Stimulated activated naive B cell treated with anti-CD40 and anti-IgM and Interleukin-4, amounts not matched to agents 10 μg/mL and 1 μg/mL and 100 μg/mL, for 72 hours (primary cell): ENCODE results near the gene CYSTM1.
A peak's percentile ranks its signal among the peaks of the same experiment; 100 is the strongest.

Source experiments
- ATAC-seq, 2 donors: fragments of 150-1000 bp; cut with Tn5 transposase; replicated peaks; 2 replicates each; pipeline ENCODE4 v1.10.0; 2021; ENCODE audit warnings: moderate library complexity in 1 of 2
- DNase-seq: peaks from one replicate; pipeline ENCODE4 v3.0.0; 2021
- H3K27ac Mint-ChIP-seq: one replicate; pipeline ENCODE4 v1.8.0; 2022; ENCODE audit warnings: mild to moderate bottlenecking, mixed read lengths
- H3K27me3 Mint-ChIP-seq, 2 donors: one replicate each; pipeline ENCODE4 v1.8.0; 2022; ENCODE audit warnings: mixed read lengths in 2 of 2
- H3K36me3 Mint-ChIP-seq, 2 donors: one replicate each; pipeline ENCODE4 v1.8.0; 2022; ENCODE audit warnings: mixed read lengths in 2 of 2, mild to moderate bottlenecking in 1 of 2
- H3K4me1 Mint-ChIP-seq, 2 donors: one replicate each; pipeline ENCODE4 v1.8.0; 2022; ENCODE audit warnings: mixed read lengths in 2 of 2, mild to moderate bottlenecking in 1 of 2
- H3K4me3 Mint-ChIP-seq, 2 donors: one replicate each; pipeline ENCODE4 v1.8.0; 2022; ENCODE audit warnings: mild to moderate bottlenecking in 2 of 2, mixed read lengths in 2 of 2, moderate library complexity in 1 of 2
- H3K9me3 Mint-ChIP-seq, 2 donors: one replicate each; pipeline ENCODE4 v1.8.0; 2022; ENCODE audit warnings: mixed read lengths in 2 of 2, mild to moderate bottlenecking in 1 of 2

The CYSTM1 gene

GRCh38 chr5:140219068-140219991, 44.3 kb downstream of the CYSTM1 start:
- ATAC-seq = peak; percentile 13 to 19
- H3K4me1 Mint-ChIP-seq = peaks cover 19 to 25% of the 10 kb centered on the region in 2 donors

GRCh38 chr5:140220032-140220697, 45.2 kb downstream of the CYSTM1 start:
- Mint-ChIP-seq H3K36me3 (peaks cover 5 to 11% of the 10 kb centered on the region in 2 donors), H3K27ac (peak overlapping the region; percentile 42), H3K27me3 (no peaks in the 10 kb centered on the region), H3K9me3 (no peaks in the 10 kb centered on the region), H3K4me3 (no peak overlapping the region), H3K4me1 (peaks cover 19 to 25% of the 10 kb centered on the region in 2 donors)
- DNase-seq (peak; percentile 13), ATAC-seq (peak; percentile 84 to 93)

More at GRCh38 chr5:140219068-140219991, 44.3 kb downstream of the CYSTM1 start:
- DNase-seq = no peak
- H3K4me3 Mint-ChIP-seq = no peak overlapping the region
- H3K27ac Mint-ChIP-seq = no peak overlapping the region
- no peaks in the 10 kb centered on the region for H3K27me3 Mint-ChIP-seq
- peaks cover 5 to 11% of the 10 kb centered on the region in 2 donors for H3K36me3 Mint-ChIP-seq
- H3K9me3 Mint-ChIP-seq = no peaks in the 10 kb centered on the region

- H3K4me1 Mint-ChIP-seq = peaks cover 19 to 25% of the 10 kb centered on the region in 2 donors
- H3K36me3 Mint-ChIP-seq = peaks cover 5 to 11% of the 10 kb centered on the region in 2 donors
- ATAC-seq = no peak
- H3K9me3 Mint-ChIP-seq = no peaks in the 10 kb centered on the region
- no peaks in the 10 kb centered on the region for H3K27me3 Mint-ChIP-seq
- peak overlapping the region; percentile 42 for H3K27ac Mint-ChIP-seq
- H3K4me3 Mint-ChIP-seq = no peak overlapping the region
- DNase-seq = no peak
Measured at GRCh38 chr5:140220698-140221064, 45.7 kb downstream of the CYSTM1 start.

GRCh38 chr5:140221697-140222223, 46.8 kb downstream of the CYSTM1 start:
- Mint-ChIP-seq H3K9me3 (no peaks in the 10 kb centered on the region), H3K36me3 (peaks cover 11% of the 10 kb centered on the region in 2 donors), H3K27me3 (no peaks in the 10 kb centered on the region), H3K4me1 (peaks cover 19 to 25% of the 10 kb centered on the region in 2 donors), H3K4me3 (no peak overlapping the region), H3K27ac (peak overlapping the region; percentile 49)
- peak; percentile 36 to 59 for ATAC-seq
- DNase-seq = no peak

- H3K4me1 Mint-ChIP-seq = peaks cover 19 to 25% of the 10 kb centered on the region in 2 donors
Measured at GRCh38 chr5:140222416-140222815, 47.4 kb downstream of the CYSTM1 start.

GRCh38 chr5:140223567-140223966, 48.6 kb downstream of the CYSTM1 start:
- peaks cover 11% of the 10 kb centered on the region in 2 donors for H3K36me3 Mint-ChIP-seq
- no peak overlapping the region for H3K4me3 Mint-ChIP-seq
- no peaks in the 10 kb centered on the region for H3K27me3 Mint-ChIP-seq
- peaks cover 19 to 25% of the 10 kb centered on the region in 2 donors for H3K4me1 Mint-ChIP-seq
- DNase-seq (no peak), ATAC-seq (no peak)
- no peaks in the 10 kb centered on the region for H3K9me3 Mint-ChIP-seq
- no peak overlapping the region for H3K27ac Mint-ChIP-seq

More at GRCh38 chr5:140222416-140222815, 47.4 kb downstream of the CYSTM1 start:
- H3K4me3 Mint-ChIP-seq = no peak overlapping the region
- no peak overlapping the region for H3K27ac Mint-ChIP-seq
- no peaks in the 10 kb centered on the region for H3K9me3 Mint-ChIP-seq
- DNase-seq = no peak
- no peak for ATAC-seq
- no peaks in the 10 kb centered on the region for H3K27me3 Mint-ChIP-seq
- peaks cover 11% of the 10 kb centered on the region in 2 donors for H3K36me3 Mint-ChIP-seq

- Mint-ChIP-seq H3K9me3 (no peaks in the 10 kb centered on the region), H3K4me3 (no peak overlapping the region), H3K27me3 (no peaks in the 10 kb centered on the region), H3K36me3 (peaks cover 11 to 12% of the 10 kb centered on the region in 2 donors), H3K27ac (no peak overlapping the region), H3K4me1 (peaks cover 19 to 25% of the 10 kb centered on the region in 2 donors)
- ATAC-seq (no peak), DNase-seq (no peak)
Measured at GRCh38 chr5:140224658-140225057, 49.7 kb downstream of the CYSTM1 start.

GRCh38 chr5:140225396-140225795, 50.4 kb downstream of the CYSTM1 start:
- Mint-ChIP-seq H3K4me3 (no peak overlapping the region), H3K9me3 (no peaks in the 10 kb centered on the region), H3K4me1 (peaks cover 13 to 17% of the 10 kb centered on the region in 2 donors), H3K27me3 (no peaks in the 10 kb centered on the region), H3K27ac (no peak overlapping the region), H3K36me3 (peaks cover 11 to 14% of the 10 kb centered on the region in 2 donors)
- ATAC-seq (no peak), DNase-seq (no peak)

GRCh38 chr5:140227046-140227445, 52.1 kb downstream of the CYSTM1 start:
- H3K27me3 Mint-ChIP-seq = peaks cover 0 to 1% of the 10 kb centered on the region in 2 donors
- no peak overlapping the region for H3K27ac Mint-ChIP-seq
- ATAC-seq (no peak), DNase-seq (no peak)
- no peak overlapping the region for H3K4me3 Mint-ChIP-seq
- H3K9me3 Mint-ChIP-seq = no peaks in the 10 kb centered on the region
- H3K4me1 Mint-ChIP-seq = peaks cover under 1 to 2% of the 10 kb centered on the region in 2 donors
- H3K36me3 Mint-ChIP-seq = peaks cover 9 to 18% of the 10 kb centered on the region in 2 donors

GRCh38 chr5:140228364-140228837, 53.4 kb downstream of the CYSTM1 start:
- H3K27me3 Mint-ChIP-seq = peaks cover 0 to 4% of the 10 kb centered on the region in 2 donors
- H3K9me3 Mint-ChIP-seq = no peaks in the 10 kb centered on the region
- H3K4me1 Mint-ChIP-seq = no peaks in the 10 kb centered on the region
- no peak overlapping the region for H3K4me3 Mint-ChIP-seq
- DNase-seq = no peak
- ATAC-seq = no peak
- H3K27ac Mint-ChIP-seq = no peak overlapping the region
- H3K36me3 Mint-ChIP-seq = peaks cover 11 to 17% of the 10 kb centered on the region in 2 donors

GRCh38 chr5:140230373-140230772, 55.4 kb downstream of the CYSTM1 start:
- no peak overlapping the region for H3K27ac Mint-ChIP-seq
- H3K4me3 Mint-ChIP-seq = no peak overlapping the region
- DNase-seq (no peak), ATAC-seq (no peak)
- H3K4me1 Mint-ChIP-seq = no peaks in the 10 kb centered on the region
- H3K9me3 Mint-ChIP-seq = no peaks in the 10 kb centered on the region
- peaks cover 0 to 4% of the 10 kb centered on the region in 2 donors for H3K27me3 Mint-ChIP-seq
- peaks cover 11 to 17% of the 10 kb centered on the region in 2 donors for H3K36me3 Mint-ChIP-seq

GRCh38 chr5:140232731-140233130, 57.7 kb downstream of the CYSTM1 start:
- DNase-seq = no peak

GRCh38 chr5:140234377-140234989, 59.5 kb downstream of the CYSTM1 start:
- peaks cover 9 to 14% of the 10 kb centered on the region in 2 donors for H3K36me3 Mint-ChIP-seq
- ATAC-seq = no peak
- H3K27ac Mint-ChIP-seq = no peak overlapping the region
- H3K4me1 Mint-ChIP-seq = no peaks in the 10 kb centered on the region
- peaks cover 0 to 4% of the 10 kb centered on the region in 2 donors for H3K27me3 Mint-ChIP-seq
- no peaks in the 10 kb centered on the region for H3K9me3 Mint-ChIP-seq
- DNase-seq = no peak
- H3K4me3 Mint-ChIP-seq = no peak overlapping the region

More at GRCh38 chr5:140232731-140233130, 57.7 kb downstream of the CYSTM1 start:
- Mint-ChIP-seq H3K4me3 (no peak overlapping the region), H3K27me3 (peaks cover 0 to 4% of the 10 kb centered on the region in 2 donors), H3K27ac (no peak overlapping the region), H3K36me3 (peaks cover 11% of the 10 kb centered on the region in 2 donors), H3K4me1 (no peaks in the 10 kb centered on the region), H3K9me3 (no peaks in the 10 kb centered on the region)
- no peak for ATAC-seq
